Measurements from ENCODE around the gene RTL9.

RTL9 gene

DNA sequence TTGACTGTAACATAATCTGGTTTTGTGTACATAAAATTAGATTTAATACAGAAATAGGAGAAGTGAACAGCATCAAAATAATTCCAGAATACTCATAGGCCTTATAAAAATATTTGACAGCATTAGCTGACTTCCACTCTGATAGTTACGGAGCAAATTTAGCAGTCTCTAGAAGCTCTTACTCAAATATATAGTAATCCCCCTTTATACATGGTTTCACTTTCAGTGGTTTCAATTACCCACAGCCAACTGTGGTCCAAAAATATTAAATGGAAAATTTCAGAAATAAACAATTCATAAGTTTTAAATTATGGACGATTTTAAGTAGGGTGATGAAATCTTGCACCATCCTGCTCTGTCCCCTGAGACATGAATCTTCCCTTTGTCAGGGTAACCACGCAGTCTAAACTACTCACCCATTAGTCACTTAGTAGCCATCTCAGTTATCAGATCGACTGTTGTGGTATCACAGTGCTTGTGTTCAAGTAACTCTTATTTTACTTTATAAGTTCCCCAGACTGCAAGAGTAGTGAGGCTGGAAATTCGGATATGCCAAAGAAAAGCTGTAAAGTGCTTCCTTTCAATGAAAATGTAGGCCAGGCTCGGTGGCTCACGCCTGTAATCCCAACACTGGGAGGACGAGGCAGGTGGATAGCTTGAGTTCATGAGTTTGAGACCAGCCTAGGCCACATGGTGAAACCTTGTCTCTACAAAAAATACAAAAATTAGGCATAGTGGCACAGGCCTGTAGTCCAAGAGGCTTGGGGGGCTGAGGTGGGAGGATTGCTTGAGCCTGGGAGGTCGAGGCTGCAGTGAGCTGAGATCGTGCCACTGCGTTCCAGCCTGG is 17.2 kb upstream of the RTL9 start:
- DNase-seq (ENCODE audit: low read depth) = no peak

GRCh38 chrX:110346681-110347080 is 12.0 kb upstream of the RTL9 start:
- DNase-seq (ENCODE audit: low read depth) = no peak

DNA sequence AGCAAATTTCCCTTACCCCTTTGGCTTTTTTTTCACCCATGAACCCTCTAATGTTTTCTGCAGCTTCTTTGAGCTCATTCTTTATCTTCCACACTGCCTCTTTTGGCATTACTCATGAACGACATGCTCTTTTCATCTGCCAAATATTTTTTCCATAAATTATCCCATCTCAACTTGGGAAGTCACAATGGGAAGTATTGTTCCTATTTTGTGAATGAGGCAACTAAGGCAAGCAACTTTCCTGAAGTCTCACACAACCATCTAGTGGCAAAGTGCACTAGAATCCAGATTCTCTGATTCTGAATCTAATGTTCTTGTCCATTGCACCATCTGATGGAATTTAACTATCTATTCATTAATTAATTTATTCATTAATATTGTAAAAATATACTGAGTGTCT is 625 bp downstream of the RTL9 start:
- no peak for DNase-seq (ENCODE audit: low read depth)

DNA sequence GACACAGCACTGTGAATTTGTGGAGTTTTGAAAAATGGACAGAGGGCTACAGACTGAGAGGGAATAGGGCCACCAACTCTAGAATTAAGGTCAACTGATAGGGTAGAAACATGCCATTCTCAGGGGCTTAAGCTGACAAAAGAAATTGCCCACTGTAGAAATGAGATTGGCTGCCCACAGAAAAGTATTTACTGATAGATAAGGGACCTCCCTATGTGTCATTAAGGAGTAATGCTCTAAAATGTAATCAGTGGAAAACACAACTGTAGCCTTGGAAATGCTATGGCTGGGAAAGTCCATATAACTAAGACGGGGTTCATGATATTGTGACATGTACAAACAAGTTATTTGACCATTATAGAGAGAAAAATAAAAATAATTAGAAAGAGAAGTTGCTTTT is 4.6 kb downstream of the RTL9 start:
- no peak for DNase-seq (ENCODE audit: low read depth)

GRCh38 chrX:110373310-110373709 is 14.7 kb downstream of the RTL9 start:
- no peak for DNase-seq (ENCODE audit: low read depth)

GRCh38 chrX:110374559-110374958 is 15.9 kb downstream of the RTL9 start:
- DNase-seq (ENCODE audit: low read depth) = no peak

DNA sequence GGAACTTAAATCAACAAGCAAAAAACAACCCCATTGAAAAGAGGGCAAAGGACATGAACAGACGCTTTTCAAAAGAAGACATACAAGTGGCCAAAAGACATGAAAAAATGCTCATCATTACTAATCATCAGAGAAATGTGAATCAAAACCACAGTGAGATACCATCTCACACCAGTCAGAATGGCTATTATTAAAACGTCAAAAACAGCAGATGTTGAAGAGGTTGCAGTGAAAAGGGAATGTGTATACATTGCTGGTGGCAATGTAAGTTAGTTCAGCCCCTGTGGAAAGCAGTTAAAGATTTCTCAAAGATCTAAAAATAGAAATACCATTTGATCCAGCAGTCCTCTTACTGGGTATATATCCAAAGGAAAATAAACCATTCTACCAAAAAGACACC is 22.6 kb downstream of the RTL9 start:
- DNase-seq (ENCODE audit: low read depth) = no peak

- no peak for DNase-seq (ENCODE audit: low read depth)
Observed at GRCh38 chrX:110383414-110383813, 24.8 kb downstream of the RTL9 start.

DNA sequence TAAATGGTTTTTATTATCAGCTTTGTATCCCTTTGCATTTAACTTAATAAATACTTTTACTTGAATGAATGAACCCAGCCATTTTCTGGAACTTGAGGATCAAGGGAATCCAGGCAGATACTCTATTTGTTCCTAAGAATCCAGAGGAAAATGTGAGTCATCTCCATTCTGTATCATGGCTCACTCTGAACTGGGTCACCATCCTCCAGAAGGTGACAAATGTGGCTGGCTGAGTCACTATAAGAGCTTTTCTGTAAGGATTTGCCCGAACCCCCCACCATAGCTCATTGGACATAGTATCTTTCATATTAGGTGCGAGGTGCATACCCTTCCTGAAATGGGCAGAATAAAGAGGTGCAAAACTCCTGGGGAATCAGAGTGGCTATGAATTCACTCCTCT is 25.8 kb downstream of the RTL9 start:
- DNase-seq (ENCODE audit: low read depth) = no peak

GRCh38 chrX:110389570-110389969 is 30.9 kb downstream of the RTL9 start:
- no peak for DNase-seq (ENCODE audit: low read depth)

DNA sequence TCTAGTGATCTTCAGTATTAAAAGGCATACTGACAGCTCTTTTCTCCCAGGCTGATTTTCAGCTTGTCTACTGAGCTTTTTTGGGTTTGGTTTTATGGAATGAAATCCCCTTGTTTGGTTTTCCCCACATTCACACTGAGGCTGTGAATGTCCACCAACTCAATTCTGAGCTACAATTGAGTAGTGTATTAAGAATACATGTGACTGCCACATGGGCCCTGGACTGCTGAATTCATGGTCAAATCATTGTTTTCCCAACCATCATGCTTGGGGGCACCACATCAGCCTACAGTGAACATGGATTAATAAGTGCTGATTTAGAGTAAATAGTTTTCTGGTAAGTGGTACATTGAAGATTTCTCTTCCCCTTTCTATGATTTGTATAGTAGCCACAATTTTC is 32.4 kb downstream of the RTL9 start:
- DNase-seq (ENCODE audit: low read depth) = no peak

DNA sequence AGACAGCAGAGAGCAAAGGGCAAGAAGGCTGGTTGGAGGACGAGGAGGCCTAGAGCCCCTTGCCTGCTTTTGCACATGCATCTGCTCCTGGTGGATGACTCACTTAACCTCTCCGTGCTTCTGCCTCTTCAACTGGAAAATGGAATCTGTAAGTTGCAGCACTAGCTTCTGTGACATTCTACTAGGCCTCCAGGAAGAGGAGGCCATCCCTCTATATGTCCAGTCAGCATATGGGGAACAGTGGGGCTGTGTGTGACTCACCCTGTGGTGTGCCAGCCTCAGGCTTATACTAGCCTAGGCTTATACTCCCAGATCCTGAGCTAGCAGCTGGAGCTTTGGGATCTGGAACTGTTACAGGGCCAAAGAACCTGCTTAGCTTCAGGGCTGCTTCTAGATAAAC is 36.0 kb downstream of the RTL9 start:
- DNase-seq (ENCODE audit: low read depth) = no peak

GRCh38 chrX:110395877-110396276 is 37.2 kb downstream of the RTL9 start:
- no peak for DNase-seq (ENCODE audit: low read depth)

DNA sequence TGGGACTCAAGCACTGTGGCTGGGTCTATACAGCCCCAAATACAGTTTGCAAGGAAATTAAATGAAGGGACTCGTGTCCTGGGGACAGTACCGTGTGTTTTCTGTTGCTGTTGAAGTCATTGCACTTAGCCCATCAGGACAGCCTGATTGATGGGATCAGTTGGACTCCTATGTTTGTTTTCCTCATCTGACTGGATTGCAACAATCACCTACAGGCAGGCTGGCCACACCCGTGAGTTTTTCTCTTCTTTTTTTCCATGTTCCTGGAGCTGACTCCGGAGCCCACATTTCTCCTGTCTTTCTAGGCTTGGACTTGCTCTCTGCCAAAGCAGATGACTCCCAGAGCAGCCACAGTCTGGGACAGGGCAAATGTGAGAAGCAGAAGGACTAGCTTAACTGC is 38.1 kb downstream of the RTL9 start:
- no peak for DNase-seq (ENCODE audit: low read depth)

DNA sequence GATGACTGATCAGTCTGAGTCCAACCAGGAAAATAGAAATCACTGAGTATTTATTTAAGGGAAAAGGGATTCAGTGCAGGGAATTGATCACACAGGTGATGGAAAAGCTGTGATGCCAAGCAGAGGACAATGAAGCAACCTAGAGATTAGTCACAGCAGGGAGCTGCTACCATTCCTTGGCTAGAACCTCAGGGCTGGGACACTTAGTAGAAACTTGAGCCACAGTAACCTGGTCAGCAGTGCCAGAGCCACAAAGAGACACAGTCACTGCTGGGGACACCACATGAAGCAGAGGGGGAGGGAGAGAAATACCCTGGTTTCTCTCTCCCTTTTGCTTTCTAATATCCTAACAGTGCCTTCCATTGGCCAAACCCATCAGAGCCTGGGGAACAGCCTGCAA is 38.7 kb downstream of the RTL9 start:
- DNase-seq (ENCODE audit: low read depth) = no peak

GRCh38 chrX:110397904-110398303 is 39.3 kb downstream of the RTL9 start:
- no peak for DNase-seq (ENCODE audit: low read depth)

GRCh38 chrX:110399497-110399896 is 40.8 kb downstream of the RTL9 start:
- DNase-seq (ENCODE audit: low read depth) = no peak

DNA sequence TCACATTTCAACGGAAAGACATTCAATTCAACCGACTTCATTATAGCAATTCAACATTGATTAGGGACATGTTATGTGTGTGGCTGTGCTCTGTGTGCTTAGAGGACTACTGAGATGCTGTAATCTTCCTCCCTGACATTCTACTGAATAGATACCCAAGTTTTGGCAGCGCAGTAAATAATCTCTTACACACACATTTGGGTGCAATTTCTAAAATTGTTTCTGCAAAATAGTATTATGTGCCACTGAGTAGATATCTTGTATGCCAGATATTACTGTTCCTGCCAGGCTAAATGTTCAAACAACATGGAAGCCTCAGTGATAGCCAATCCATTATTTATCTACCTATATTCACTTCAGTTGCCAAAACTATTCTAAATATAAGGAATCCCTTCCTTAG is 41.3 kb downstream of the RTL9 start:
- no peak for DNase-seq (ENCODE audit: low read depth)

- DNase-seq (ENCODE audit: low read depth) = no peak
Observed at GRCh38 chrX:110401135-110401534, 42.5 kb downstream of the RTL9 start.

DNA sequence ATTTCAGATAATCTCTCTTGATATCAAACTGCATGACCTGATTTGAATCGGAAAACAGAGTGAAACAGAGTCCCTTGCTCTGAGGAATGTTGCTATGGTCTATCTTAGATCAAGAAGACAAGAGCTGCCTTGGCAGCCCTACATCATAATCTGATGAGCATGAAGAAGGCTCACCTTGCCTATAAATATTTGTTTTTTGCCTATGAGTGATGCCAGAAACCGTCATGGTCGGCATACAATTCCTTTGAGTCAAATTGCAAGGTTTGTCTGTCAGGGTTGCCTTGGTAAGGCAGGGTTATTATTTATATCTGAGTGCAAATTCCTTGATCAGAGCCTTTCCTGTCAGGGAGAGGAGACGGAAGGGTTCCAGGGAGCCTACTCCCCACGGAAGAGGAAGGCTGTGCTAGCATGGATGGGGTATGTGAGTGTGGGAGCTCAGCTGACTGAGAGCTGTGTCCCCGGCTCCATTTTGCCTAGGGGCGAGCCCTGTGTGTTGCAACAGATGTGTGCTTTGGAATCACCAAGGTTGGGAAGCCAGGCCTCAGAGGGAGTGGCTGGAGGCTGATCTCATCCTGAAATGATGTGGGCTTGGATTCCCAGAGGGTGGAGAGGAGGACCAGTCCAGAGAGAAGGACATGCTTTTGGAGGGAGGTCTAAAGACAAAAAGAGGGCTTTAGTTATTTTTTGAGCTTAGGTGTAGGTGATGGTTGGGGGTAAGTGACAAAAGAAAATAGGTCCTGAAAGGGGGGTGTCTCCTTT is 43.6 kb downstream of the RTL9 start:
- no peak for DNase-seq (ENCODE audit: low read depth)

DNA sequence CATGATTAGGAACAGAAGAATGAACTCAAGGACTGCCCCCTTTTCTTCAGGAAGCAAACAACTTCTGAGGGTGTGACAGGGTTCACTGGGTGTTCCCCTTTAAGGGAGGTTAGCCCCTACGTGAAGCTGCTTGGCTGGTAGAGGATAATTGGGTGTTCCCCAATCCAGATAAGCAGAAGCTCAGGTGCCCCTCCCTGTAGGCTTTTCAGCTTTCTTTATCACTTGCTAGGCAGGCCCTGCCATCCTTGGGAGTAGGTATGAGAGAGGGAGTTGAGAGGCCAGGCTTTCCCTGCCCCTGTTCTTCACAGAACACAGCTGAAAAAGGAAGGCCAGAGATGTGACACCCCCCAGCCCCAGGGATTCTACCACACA is 44.2 kb downstream of the RTL9 start:
- DNase-seq (ENCODE audit: low read depth) = no peak

DNA sequence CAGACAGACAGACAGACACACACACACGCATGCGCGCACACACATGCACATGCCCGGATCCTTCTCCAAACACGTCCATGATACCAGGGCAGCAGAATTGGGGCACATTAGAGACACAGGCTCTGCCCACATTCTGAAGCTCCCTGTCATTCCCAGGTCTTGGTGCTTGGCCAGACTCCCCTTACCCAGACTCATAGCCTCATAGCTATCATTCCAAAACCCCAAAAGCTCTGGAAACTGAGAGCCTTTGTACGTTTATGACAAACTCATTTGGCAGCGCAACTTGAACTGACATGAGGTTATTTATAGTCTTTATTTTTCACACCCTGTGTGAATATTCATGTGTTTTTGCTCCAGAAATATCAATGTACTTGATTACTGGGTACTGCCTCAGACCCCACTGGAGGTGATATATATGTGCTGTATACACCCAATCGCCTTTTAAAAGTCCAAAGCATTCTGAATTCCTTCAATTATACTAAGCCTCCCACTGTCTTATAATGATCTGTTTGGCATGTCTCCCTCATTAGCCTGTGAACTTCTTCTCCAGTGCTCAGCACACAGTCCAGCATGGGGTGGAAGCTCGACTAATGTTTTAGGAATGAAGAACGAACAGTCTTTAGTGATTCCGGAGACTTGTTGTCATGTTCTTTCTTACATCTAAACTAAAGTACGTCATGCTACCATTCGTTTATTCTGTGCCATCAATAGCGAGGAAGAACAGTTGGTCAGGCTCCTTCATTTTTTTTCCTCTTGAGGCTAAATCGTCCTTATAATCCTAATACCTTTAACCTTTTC is 45.0 kb downstream of the RTL9 start:
- no peak for DNase-seq (ENCODE audit: low read depth)

GRCh38 chrX:110404376-110404775 is 45.7 kb downstream of the RTL9 start:
- no peak for DNase-seq (ENCODE audit: low read depth)

All from stimulated activated CD8-positive, alpha-beta memory T cell treated with anti-CD3 and anti-CD28 coated beads, Interleukin-12 subunit alpha, Interleukin-12 subunit beta, amount 100 ng/mL, for 1 hour (primary cell).